Cardiac fibroblast (primary cell): ENCODE results near the gene L3HYPDH.
A peak's percentile ranks its signal among the peaks of the same experiment; 100 is the strongest.

Experiments used
- DNase-seq, 2 donors: peaks; one replicate each; pipeline versions ENCODE4 v3.0.0 to v3.0.0-alpha.2; 2010; ENCODE audit warnings: low read depth in 2 of 2
- H3K4me3 ChIP-seq, 2 donors: replicated peaks in 1 of 2; 1 replicate in 1 of 2; 2 replicates in 1 of 2; pipeline ENCODE4 v1.5.1; 2011; ENCODE audit warnings: low read depth in 2 of 2, low read length in 2 of 2, mild to moderate bottlenecking in 2 of 2, moderate library complexity in 1 of 2
- CTCF ChIP-seq: IDR thresholded peaks from one replicate; pipeline ENCODE4 v1.5.1; 2011; ENCODE audit warnings: low read depth, mild to moderate bottlenecking, low read length, inconsistent platforms

L3HYPDH gene

DNA sequence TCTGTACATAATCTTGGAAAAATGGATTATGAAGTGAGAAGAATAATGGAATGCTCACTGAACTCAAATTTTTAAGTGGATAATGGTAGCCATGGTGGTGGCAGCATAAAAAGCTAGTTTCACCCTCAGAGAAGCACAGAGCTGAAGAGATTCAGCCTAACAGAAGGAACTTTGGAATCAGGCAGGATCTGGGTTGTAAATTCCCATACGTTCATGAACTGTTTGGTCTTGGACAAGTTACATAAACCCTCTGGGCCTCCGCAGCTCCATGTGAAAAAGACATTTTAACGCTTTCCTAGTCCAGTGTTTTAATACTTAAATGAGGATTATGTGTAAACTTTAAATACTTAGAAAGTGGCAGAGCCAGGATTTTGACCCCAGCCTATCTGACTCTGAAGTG, 26.8 kb upstream of the L3HYPDH start:
- TF ChIP-seq CTCF, result no peak
- DNase-seq, result no peak
- no peak overlapping the region for H3K4me3 ChIP-seq

GRCh38 chr14:59510001-59510400, 25.8 kb upstream of the L3HYPDH start:
- DNase-seq, result peak in 1 of 2 donors; percentile 8
- no peak for TF ChIP-seq CTCF
- H3K4me3 ChIP-seq, result no peak overlapping the region

GRCh38 chr14:59509101-59509500, 24.9 kb upstream of the L3HYPDH start:
- no peak overlapping the region for H3K4me3 ChIP-seq
- TF ChIP-seq CTCF, result no peak
- no peak for DNase-seq

DNA sequence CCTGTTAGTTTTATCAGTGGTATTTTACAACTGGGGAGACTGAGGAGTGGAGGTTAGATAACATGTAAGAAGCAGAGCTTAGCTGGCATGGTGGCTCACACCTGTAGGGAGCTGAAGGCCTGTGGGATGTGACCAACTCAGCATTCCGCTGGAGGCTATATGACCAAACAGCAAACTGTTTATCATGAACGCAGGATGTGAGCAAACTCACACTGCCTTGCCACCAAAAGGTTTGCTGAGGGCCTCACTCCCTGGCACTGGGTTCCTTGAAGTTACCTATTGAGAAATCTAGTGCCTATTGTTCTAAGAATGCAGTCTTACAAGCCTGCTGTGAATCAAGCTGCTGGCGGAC, 23.5 kb upstream of the L3HYPDH start:
- TF ChIP-seq CTCF, result no peak

GRCh38 chr14:59507063-59507751, 23.0 kb upstream of the L3HYPDH start:
- peak; percentile 61 to 68 for DNase-seq

More for the DNA sequence above, 23.5 kb upstream of the L3HYPDH start:
- no peak for DNase-seq
- H3K4me3 ChIP-seq, result no peak overlapping the region

GRCh38 chr14:59503256-59503655, 19.0 kb upstream of the L3HYPDH start:
- no peak overlapping the region for H3K4me3 ChIP-seq
- TF ChIP-seq CTCF, result no peak
- no peak for DNase-seq

More at GRCh38 chr14:59507063-59507751, 23.0 kb upstream of the L3HYPDH start:
- H3K4me3 ChIP-seq, result no peak overlapping the region
- peak; percentile 98 for TF ChIP-seq CTCF

DNA sequence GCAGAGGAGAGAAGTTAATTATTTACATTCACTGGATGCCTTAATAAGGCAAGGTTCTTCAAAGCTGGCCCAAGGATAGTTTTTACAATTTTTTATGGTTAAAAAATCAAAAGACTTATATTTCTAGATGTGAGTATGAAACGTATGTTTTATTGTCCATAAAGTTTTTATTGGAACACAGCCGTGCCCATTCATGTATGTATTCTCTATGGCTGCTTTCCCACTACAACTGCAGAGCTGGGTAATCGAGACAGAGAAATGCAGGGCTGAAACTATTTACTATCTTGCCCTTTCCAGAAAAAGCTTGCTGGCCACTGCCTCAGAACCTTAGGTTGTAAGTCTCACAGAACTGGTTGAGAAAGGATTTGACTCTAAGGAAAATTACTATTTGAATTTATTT, 16.5 kb upstream of the L3HYPDH start:
- no peak for TF ChIP-seq CTCF
- no peak for DNase-seq
- no peak overlapping the region for H3K4me3 ChIP-seq
